WI38 (cell line): ENCODE results near the gene GDA.
"Not testable (repeated sequence)": the region's sequence is repeated elsewhere in the genome, so short reads cannot be mapped to it uniquely, and the experiment has no call there.

Source experiments
- H3K4me3 ChIP-seq: 2 replicates; pipeline ENCODE4 v1.5.1; 2011; ENCODE audit warnings: low read depth, mild to moderate bottlenecking, control low read depth, low read length
- TF ChIP-seq, protein P1 (sequence below): IDR thresholded peaks from 2 replicates; pipeline ENCODE4 v1.5.1; 2012; ENCODE audit warnings: low read depth, mild to moderate bottlenecking, control low read depth, low read length

GDA gene

DNA sequence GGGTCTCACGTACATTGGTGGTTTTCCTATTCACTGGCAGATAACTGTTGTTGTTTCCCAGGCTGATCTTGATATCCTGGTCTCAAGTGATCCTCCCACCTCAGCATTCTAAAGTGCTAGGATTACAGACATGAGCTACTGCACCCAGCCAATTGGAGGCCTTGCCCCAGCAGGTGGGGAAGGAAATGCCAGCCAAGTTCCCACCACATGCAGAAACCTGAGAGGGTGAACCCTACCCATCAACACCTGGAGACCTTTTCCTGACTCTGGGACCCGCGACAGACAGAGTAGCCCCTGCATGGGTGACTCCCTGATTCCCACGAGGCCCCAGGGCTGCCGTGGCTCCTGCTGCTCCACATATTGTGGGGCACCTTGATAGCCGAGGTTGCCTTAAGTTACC, 107.7 kb downstream of the GDA start:
- H3K4me3 ChIP-seq, result no peak overlapping the region
- TF ChIP-seq, protein P1, sequence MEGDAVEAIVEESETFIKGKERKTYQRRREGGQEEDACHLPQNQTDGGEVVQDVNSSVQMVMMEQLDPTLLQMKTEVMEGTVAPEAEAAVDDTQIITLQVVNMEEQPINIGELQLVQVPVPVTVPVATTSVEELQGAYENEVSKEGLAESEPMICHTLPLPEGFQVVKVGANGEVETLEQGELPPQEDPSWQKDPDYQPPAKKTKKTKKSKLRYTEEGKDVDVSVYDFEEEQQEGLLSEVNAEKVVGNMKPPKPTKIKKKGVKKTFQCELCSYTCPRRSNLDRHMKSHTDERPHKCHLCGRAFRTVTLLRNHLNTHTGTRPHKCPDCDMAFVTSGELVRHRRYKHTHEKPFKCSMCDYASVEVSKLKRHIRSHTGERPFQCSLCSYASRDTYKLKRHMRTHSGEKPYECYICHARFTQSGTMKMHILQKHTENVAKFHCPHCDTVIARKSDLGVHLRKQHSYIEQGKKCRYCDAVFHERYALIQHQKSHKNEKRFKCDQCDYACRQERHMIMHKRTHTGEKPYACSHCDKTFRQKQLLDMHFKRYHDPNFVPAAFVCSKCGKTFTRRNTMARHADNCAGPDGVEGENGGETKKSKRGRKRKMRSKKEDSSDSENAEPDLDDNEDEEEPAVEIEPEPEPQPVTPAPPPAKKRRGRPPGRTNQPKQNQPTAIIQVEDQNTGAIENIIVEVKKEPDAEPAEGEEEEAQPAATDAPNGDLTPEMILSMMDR, result no peak

DNA sequence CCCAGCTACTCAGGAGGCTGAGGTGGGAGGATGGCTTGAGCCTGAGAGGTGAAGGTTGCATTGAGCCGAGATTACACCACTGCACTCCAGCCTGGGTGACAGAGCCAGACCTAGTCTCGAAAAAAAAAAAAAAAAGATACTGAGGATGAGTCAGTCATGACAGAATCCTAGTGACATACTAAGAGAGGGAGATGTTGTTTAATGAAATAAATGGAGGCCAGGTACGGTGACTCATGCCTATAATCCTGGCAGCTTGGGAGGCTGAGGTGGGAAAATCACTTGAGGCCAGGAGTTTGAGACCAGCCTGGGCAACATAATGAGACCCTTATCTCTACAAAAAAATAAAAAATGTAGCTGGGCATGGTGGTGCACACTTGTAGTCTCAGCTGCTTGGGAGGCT, 108.6 kb downstream of the GDA start:
- TF ChIP-seq, protein P1, result no peak
- no peak overlapping the region for H3K4me3 ChIP-seq

DNA sequence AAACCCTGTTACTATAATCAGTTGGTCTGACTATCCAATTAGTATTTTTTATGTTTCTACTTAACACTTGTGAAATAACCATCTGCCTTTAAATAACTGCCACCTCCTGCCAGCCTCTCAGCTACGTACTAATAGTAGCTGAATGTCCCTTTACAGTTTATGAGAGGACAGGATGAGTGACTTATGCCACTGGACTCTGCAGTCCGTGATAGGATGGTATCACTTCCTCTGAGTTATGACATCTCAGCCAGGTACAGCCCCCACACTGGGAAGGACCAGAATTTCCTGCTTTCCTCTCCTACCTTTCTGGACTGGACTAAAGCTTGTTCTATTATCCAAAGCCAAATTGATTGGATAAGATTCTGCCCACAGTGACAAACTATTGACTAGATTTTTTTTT, 112.8 kb downstream of the GDA start:
- no peak overlapping the region for H3K4me3 ChIP-seq
- TF ChIP-seq, protein P1, result no peak

DNA sequence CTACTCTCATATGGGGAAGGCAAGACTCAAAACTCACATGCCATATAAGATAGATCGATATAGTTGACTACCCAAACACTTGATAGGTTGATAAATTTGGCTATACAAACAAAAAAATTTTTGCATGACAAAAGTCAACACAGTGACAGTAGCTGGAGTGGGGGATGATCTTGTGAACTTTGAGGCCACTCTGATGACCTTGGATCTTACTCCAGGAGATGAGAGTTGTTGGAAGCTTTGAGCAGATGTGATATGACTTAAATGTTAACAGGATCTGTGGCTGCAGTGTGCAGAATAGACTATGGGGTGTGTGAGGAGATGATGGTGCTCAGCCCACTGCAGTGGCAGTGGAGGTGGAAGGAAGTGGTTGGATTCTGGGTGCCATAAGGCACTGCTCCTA, 114.3 kb downstream of the GDA start:
- no peak overlapping the region for H3K4me3 ChIP-seq
- TF ChIP-seq, protein P1, result no peak

DNA sequence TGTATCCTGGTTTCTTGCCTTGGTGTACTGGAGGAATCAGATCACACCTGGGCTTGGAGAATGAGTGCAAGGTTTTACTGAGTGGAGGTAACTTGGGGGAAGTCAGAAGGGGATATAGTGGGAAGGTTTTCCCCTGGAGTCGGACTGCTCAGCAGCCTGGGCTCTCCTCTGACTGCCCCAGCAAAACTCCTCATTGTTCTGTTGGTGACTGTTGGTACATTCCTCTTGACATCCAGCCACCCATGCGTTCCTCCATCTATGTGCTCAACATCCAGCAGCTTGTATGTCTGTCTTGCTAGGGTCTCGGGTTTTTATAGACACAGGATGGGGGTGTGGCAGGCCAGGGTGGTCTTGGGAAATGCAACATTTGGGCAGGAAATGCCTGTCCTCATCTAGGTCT, 119.7 kb downstream of the GDA start:
- TF ChIP-seq, protein P1, result no peak
- H3K4me3 ChIP-seq, result no peak overlapping the region

DNA sequence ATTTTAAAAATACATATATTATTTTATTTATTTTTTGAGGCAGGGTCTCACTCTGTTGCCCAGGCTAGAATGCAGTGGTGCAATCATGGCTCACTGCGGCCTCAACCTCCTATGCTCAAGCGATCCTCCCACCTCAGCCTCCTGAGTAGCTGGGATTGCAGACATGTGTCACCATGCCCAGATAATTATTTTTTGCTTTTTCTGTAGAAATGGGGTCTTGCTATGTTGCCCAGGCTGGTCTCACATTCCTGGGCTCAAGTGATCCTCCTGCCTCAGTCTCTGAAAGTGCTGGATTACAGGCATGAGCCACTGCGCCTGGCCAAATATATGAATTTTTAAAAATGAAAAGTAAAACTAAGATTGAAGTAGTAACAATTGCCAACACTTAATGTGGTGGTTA, 121.1 kb downstream of the GDA start:
- not testable (repeated sequence) for H3K4me3 ChIP-seq

DNA sequence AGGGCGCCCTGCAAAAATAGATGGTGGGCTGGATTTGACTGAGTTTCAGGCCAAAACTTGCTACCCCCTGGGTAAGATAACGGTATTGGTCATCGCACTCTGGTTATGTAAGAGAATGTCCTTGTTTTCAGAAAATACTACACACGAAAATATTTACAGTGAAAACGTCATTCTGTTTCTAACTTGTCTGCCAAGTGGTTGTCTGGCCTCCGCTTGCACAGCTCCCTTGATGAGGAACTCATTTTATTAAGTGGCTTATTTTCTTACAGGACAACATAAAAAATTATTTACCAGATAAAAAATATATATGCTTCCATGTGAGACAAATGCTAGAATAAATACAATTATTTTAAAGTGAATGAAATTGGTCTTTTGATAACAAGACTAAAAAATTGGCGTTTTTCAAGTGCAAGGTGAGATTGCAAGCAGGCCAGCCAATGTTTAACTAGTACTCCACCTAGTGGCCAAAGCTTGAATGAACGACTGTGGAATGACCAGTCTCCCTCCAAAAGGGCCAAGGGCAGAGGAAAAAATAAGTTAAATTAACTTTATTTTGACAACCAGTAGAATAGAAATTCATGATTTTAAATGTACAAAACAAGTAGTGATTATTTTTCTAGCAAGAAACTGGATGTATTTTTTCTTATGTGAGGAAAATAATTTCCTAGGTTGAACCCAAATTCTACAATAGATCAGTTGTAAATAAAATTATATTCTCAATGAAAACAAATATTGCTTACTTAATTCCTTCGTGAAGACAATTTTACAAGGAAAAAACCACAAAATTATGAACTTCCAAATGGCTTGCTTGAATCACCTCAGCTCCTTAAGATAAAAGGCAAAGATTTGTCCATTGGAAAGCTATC, 122.6 kb downstream of the GDA start:
- TF ChIP-seq, protein P1, result peak; percentile 84
- no peak overlapping the region for H3K4me3 ChIP-seq

DNA sequence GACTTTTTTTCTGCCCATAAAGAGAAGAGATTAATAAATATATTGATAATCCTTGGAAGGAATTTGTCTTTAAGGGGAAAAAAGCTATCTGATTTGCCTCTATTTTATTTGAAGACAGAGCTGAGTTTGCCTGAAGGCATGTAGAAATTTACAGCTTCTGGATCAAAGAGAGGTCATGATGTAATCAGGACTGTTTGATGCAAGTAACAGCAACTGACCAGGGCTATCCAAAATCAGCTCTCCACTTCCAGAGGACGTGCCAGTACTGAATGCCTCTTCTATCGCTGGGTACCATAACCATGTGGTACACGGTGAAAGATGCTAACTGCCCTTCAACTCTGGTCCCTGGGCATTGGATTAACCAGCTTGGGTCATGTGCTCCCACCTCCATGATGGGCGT, 125.2 kb downstream of the GDA start:
- no peak overlapping the region for H3K4me3 ChIP-seq
- TF ChIP-seq, protein P1, result no peak
